PC-9 (cell line): ENCODE data around the gene CBX4. TPM values are rescaled to one million over a fixed set of nuclear protein-coding genes. Genes with fewer than 3 reads are reported as not detected.

Experiments
- BruUV-seq: library from RNA; stranded (reverse); fragments of 400-500 nt; replicated peaks from 2 replicates; lab custom pipeline; 2021; lab: Mats Ljungman, UMichigan
- CTCF ChIA-PET: fragments of 300-600 bp; sonication (Branson Sonifier 250); formaldehyde crosslinking; loops from one replicate; lab custom pipeline; 2022; ENCODE audit warnings: antibody characterized with exemption; lab: Charles Lee
- POLR2A ChIA-PET: fragments of 300-600 bp; sonication (Branson Sonifier 250); formaldehyde crosslinking; loops from one replicate; lab custom pipeline; 2022; ENCODE audit warnings: antibody characterized with exemption; ENCODE audit not compliant: unreplicated experiment; lab: Charles Lee
- DNase-seq, 2 experiments: peaks; one replicate each; pipeline versions ENCODE4 v3.0.0 to v3.0.0-alpha.2; 2015 to 2022; ENCODE audit warnings: mixed read lengths in 1 of 2
- H2AFZ ChIP-seq: fragments of 200-600 bp; sonication (generic); 2 replicates; pipeline ENCODE4 v1.8.1; 2017; ENCODE audit warnings: antibody characterized with exemption
- H3F3A ChIP-seq: fragments of 200-600 bp; sonication (generic); 2 replicates; pipeline ENCODE4 v1.8.1; 2017; ENCODE audit warnings: antibody characterized with exemption, mild to moderate bottlenecking, low read depth; ENCODE audit not compliant: insufficient read depth
- H3K27ac ChIP-seq: fragments of 200-600 bp; sonication (generic); 2 replicates; pipeline ENCODE4 v1.6.1; 2016; ENCODE audit warnings: mixed run types
- H3K27me3 ChIP-seq: fragments of 200-600 bp; sonication (generic); 2 replicates; pipeline ENCODE4 v1.6.1; 2016; ENCODE audit warnings: low read depth, mixed run types; ENCODE audit not compliant: insufficient read depth
- H3K36me3 ChIP-seq: fragments of 200-600 bp; sonication (generic); 2 replicates; pipeline ENCODE4 v1.6.1; 2016; ENCODE audit warnings: low read depth, mixed run types
- H3K4me1 ChIP-seq: fragments of 200-600 bp; sonication (generic); replicated peaks from 2 replicates; pipeline ENCODE4 v1.6.1; 2016; ENCODE audit warnings: mixed run types; ENCODE audit not compliant: insufficient read depth
- H3K4me2 ChIP-seq: fragments of 200-600 bp; sonication (generic); 2 replicates; pipeline ENCODE4 v1.6.1; 2017; ENCODE audit warnings: mixed run types
- H3K4me3 ChIP-seq: fragments of 200-600 bp; sonication (generic); 2 replicates; pipeline ENCODE4 v1.6.1; 2016; ENCODE audit warnings: mixed run types
- H3K79me2 ChIP-seq: fragments of 200-600 bp; sonication (generic); 2 replicates; pipeline ENCODE4 v1.6.1; 2017; ENCODE audit warnings: low read depth, mixed run types
- H3K9me2 ChIP-seq: fragments of 200-600 bp; sonication (generic); 2 replicates; pipeline ENCODE4 v1.8.1; 2017; ENCODE audit warnings: mild to moderate bottlenecking; ENCODE audit not compliant: insufficient read depth
- H3K9me3 ChIP-seq: fragments of 200-600 bp; sonication (generic); 2 replicates; pipeline ENCODE4 v1.8.1; 2016; ENCODE audit warnings: low read depth; ENCODE audit not compliant: insufficient read depth
- H4K20me1 ChIP-seq: fragments of 200-600 bp; sonication (generic); 2 replicates; pipeline ENCODE4 v1.8.1; 2017; ENCODE audit not compliant: insufficient read depth
- CTCF ChIP-seq: fragments of 200-600 bp; sonication (generic); conservative IDR thresholded peaks from 2 replicates; pipeline ENCODE4 v1.6.1; 2017; ENCODE audit warnings: mixed run types, antibody characterized with exemption, mild to moderate bottlenecking, moderate library complexity
- EZH2 ChIP-seq: fragments of 200-600 bp; sonication (generic); IDR thresholded peaks from 2 replicates; pipeline ENCODE4 v1.8.0; 2017; ENCODE audit warnings: antibody characterized with exemption, low read depth
- intact Hi-C: fragments of 100-400 bp; cut with micrococcal nuclease; formaldehyde crosslinking; loops from one replicate; pipeline ENCODE4 v1.10.0; 2022; ENCODE audit not compliant: unreplicated experiment
- total RNA-seq: library from RNA; stranded (reverse); gene quantifications from 2 replicates; pipeline ENCODE4 v1.2.3, GENCODE V29; 2021

Gene CBX4
- total RNA-seq, 1 experiment from 2014 or later: 32.0 TPM

GRCh38 chr17:79835953-79836509 lies 3.2 kb downstream of the CBX4 start:
- DNase-seq: peak in 1 of 2 experiments; percentile 64
- H3K4me1 ChIP-seq: peaks cover 36% of the 10 kb centered on the region
- no peaks in the 10 kb centered on the region for H3K9me2 ChIP-seq
- peaks cover 23% of the 10 kb centered on the region for H4K20me1 ChIP-seq
- H3K27ac ChIP-seq: peak overlapping the region; percentile 78
- peak overlapping the region; percentile 86 for H3K4me3 ChIP-seq
- H3K27me3 ChIP-seq: no peaks in the 10 kb centered on the region
- no peak overlapping the region for H2AFZ ChIP-seq
- ChIA-PET POLR2A (interaction anchor here (0.6 to 0.7 kb wide), 2 partner anchors 15 to 28 kb away, joined by 3 to 5 read pairs; no protein-coding TSS in a partner anchor), CTCF (interaction anchor here (0.7 to 0.9 kb wide), 2 partner anchors 14 to 731 kb away, joined by 3 to 5 read pairs; no protein-coding TSS in a partner anchor)
- no TSS peak for BruUV-seq
- TF ChIP-seq CTCF (no peak), EZH2 (no peak)
- peak overlapping the region; percentile 99 for H3K4me2 ChIP-seq
- H3F3A ChIP-seq: peaks cover 26% of the 10 kb centered on the region; the same call in 1 of the 2 replicates
- no peaks in the 10 kb centered on the region for H3K9me3 ChIP-seq
- H3K36me3 ChIP-seq: no peaks in the 10 kb centered on the region
- intact Hi-C loops: no loop called here
- H3K79me2 ChIP-seq: peaks cover 50% of the 10 kb centered on the region

- H3K27ac ChIP-seq: no peak overlapping the region
Measured at GRCh38 chr17:79835470-79835899, 3.8 kb downstream of the CBX4 start.

More at GRCh38 chr17:79835470-79835899, 3.8 kb downstream of the CBX4 start:
- no peak for DNase-seq
- intact Hi-C loops: no loop called here
- Histone ChIP-seq H3K4me3 (peak overlapping the region; percentile 86; the same call in 1 of the 2 replicates), H3K79me2 (peaks cover 53% of the 10 kb centered on the region), H3K9me2 (no peaks in the 10 kb centered on the region), H3F3A (peaks cover 26% of the 10 kb centered on the region; the same call in 1 of the 2 replicates), H3K4me1 (peaks cover 41% of the 10 kb centered on the region), H3K36me3 (no peaks in the 10 kb centered on the region), H3K4me2 (peak overlapping the region; percentile 99), H3K9me3 (no peaks in the 10 kb centered on the region), H4K20me1 (peaks cover 23% of the 10 kb centered on the region), H2AFZ (no peak overlapping the region), H3K27me3 (no peaks in the 10 kb centered on the region)
- POLR2A ChIA-PET: no interaction called here
- TF ChIP-seq CTCF (no peak), EZH2 (no peak)
- CTCF ChIA-PET: interaction anchor here (0.7 to 0.9 kb wide), 3 partner anchors 14 to 732 kb away, joined by 3 to 5 read pairs (median 5); no protein-coding TSS in a partner anchor
- no TSS peak for BruUV-seq
